ENCODE data around the gene MS4A6E. TPM values are rescaled to one million over a fixed set of nuclear protein-coding genes. Genes with fewer than 3 reads are reported as not detected.
A peak's percentile ranks its signal among the peaks of the same experiment; 100 is the strongest.

MS4A6E gene
- total RNA-seq, 4 donors from 2014 or later, result not detected

DNA sequence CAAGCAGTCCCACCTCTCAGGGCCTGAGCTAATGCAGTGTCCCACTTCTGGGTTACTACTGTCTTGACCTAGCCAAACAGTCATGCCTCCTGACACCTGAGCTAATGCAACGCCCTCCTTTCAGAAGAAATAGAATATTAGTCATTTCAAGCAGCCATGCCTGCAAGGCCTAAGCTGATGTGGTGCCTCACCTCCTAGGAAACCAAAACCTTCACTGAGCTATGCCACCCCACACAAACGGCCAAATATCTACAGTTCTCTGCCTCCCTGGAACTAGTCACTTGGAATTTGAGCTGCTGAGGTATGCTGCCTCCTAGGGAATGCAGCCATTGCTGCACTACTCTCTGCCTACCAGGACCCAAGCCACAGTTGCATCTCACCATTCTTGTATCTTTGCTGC, 8.3 kb upstream of the MS4A6E start:
- TF ChIP-seq POLR2A (IDR thresholded peaks at IDR 0.05), result no peak
- no peak for TF ChIP-seq EP300 (IDR thresholded peaks at IDR 0.05)
- TF ChIP-seq, protein P1, sequence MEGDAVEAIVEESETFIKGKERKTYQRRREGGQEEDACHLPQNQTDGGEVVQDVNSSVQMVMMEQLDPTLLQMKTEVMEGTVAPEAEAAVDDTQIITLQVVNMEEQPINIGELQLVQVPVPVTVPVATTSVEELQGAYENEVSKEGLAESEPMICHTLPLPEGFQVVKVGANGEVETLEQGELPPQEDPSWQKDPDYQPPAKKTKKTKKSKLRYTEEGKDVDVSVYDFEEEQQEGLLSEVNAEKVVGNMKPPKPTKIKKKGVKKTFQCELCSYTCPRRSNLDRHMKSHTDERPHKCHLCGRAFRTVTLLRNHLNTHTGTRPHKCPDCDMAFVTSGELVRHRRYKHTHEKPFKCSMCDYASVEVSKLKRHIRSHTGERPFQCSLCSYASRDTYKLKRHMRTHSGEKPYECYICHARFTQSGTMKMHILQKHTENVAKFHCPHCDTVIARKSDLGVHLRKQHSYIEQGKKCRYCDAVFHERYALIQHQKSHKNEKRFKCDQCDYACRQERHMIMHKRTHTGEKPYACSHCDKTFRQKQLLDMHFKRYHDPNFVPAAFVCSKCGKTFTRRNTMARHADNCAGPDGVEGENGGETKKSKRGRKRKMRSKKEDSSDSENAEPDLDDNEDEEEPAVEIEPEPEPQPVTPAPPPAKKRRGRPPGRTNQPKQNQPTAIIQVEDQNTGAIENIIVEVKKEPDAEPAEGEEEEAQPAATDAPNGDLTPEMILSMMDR (IDR thresholded peaks at IDR 0.05), result no peak
- no peak for TF ChIP-seq POLR2AphosphoS5 (IDR thresholded peaks at IDR 0.05)
- no peak overlapping the region for H3K27ac ChIP-seq
- no peaks in the 10 kb centered on the region for H3K4me1 ChIP-seq
- no peaks in the 10 kb centered on the region for H3K9me3 ChIP-seq
- DNase-seq (ENCODE audit: low spot score in 2 of 2), result no peak
- 80% methylated on average over 1 of the region's 2 CpGs for WGBS
- no peak overlapping the region for H3K4me3 ChIP-seq
- H3K27me3 ChIP-seq, result no peaks in the 10 kb centered on the region
- no peaks in the 10 kb centered on the region for H3K36me3 ChIP-seq

DNA sequence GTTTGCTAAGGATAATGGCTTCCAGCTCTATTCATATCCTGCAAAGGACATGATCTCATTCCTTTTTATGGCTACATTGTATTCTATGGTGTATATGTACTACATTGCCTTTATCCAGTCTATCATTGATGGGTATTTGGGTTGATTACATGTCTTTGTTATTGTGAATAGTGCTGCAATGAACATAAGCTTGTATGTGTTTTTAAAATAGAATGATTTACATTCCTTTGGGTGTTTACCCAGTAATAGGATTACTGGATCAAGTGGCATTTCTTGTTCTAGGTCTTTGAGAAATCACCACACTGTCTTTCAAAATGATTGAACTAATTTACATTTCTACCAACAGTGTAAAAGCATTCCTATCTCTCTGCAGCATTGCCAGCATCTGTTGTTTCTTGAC, 6.0 kb upstream of the MS4A6E start:
- no peaks in the 10 kb centered on the region for H3K4me1 ChIP-seq
- no peaks in the 10 kb centered on the region for H3K36me3 ChIP-seq
- no peak overlapping the region for H3K4me3 ChIP-seq
- DNase-seq (ENCODE audit: low spot score in 2 of 2), result no peak
- no peak overlapping the region for H3K27ac ChIP-seq
- H3K27me3 ChIP-seq, result no peaks in the 10 kb centered on the region
- peaks cover 1% of the 10 kb centered on the region for H3K9me3 ChIP-seq
- TF ChIP-seq EP300 (IDR thresholded peaks at IDR 0.05), result no peak
- TF ChIP-seq, protein P1 (IDR thresholded peaks at IDR 0.05), result no peak
- no peak for TF ChIP-seq POLR2A (IDR thresholded peaks at IDR 0.05)
- TF ChIP-seq POLR2AphosphoS5 (IDR thresholded peaks at IDR 0.05), result no peak

DNA sequence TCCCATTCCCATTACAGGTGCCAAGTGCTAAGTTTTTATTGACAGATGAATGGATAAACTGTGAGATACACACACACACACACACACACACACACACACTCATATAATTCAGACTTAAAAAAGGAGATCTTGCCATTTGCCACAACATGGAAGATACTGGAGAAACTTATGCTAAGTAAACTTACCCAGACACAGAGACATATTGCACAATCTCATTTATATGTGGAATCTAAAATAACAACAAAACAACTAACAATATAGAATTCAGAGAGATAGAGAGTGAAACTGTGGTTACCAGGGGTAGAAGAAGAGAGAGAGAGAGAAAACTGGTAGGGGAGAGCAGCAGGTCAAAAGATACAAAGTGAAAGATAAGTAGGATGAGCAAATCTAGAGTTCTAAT, 1.4 kb downstream of the MS4A6E start:
- Histone ChIP-seq H3K27ac (no peak overlapping the region), H3K27me3 (no peaks in the 10 kb centered on the region), H3K4me1 (no peaks in the 10 kb centered on the region), H3K4me3 (no peak overlapping the region), H3K36me3 (no peaks in the 10 kb centered on the region), H3K9me3 (peaks cover 15% of the 10 kb centered on the region)
- TF ChIP-seq, protein P1 (IDR thresholded peaks at IDR 0.05), result no peak
- TF ChIP-seq EP300 (IDR thresholded peaks at IDR 0.05), result no peak
- TF ChIP-seq POLR2A (IDR thresholded peaks at IDR 0.05), result no peak
- no peak for TF ChIP-seq POLR2AphosphoS5 (IDR thresholded peaks at IDR 0.05)
- no peak for DNase-seq (ENCODE audit: low spot score in 2 of 2)

DNA sequence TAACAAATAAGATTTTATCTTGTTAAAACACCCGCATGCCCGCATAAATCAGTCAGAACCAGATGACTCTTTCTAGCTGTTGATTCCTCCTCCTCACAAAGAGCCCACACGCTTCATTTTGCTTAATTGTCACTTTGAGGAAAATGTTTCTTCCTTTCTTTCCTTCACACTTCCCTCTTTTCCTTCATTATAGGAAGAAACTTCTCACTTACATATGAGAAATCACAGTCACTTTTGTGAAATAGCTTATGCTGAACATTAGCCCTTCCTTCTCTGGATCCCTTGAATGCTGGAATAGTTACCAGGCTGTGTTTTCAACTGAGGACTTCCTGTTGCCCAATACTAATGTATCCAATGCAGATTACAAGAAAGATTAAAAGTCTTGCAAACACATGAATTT, 5.8 kb downstream of the MS4A6E start:
- DNase-seq (ENCODE audit: low spot score in 2 of 2), result no peak
- peaks cover 4% of the 10 kb centered on the region for H3K9me3 ChIP-seq
- no peaks in the 10 kb centered on the region for H3K4me1 ChIP-seq
- WGBS, result 42% methylated on average over 3 of the region's 3 CpGs
- no peaks in the 10 kb centered on the region for H3K36me3 ChIP-seq
- no peak overlapping the region for H3K27ac ChIP-seq
- H3K4me3 ChIP-seq, result no peak overlapping the region
- no peaks in the 10 kb centered on the region for H3K27me3 ChIP-seq
- TF ChIP-seq, protein P1 (IDR thresholded peaks at IDR 0.05), result no peak
- TF ChIP-seq POLR2A (IDR thresholded peaks at IDR 0.05) (no peak), POLR2AphosphoS5 (IDR thresholded peaks at IDR 0.05) (no peak), EP300 (IDR thresholded peaks at IDR 0.05) (no peak)

DNA sequence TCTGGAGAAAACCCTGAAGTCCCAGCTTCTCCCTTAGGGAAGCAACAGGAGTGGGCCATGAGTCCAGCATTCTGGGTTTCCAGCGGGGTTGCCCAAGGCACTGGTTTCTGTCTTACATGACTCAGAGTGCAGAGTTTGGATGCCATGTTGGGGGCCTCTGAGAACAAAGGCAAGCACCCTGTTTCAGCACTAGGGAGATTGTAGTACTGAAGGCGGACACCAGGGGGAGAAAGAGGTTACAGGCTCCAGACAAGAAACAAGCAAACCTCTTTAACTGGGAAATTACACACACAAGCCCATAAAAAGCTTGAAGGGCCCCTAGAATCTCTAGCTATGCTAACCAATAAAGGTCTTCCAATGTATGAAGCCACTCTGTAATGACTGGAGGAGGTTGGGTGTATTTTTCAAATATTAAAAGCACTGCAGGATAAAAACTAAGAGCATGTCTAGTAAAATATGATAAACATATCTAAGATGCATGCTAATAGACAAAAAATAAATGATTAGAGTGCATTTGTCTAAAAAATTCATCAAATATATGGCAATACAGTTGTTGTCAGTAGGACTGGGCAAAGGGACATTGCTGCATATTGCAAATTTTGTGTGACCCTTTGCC, 7.1 kb downstream of the MS4A6E start:
- Histone ChIP-seq H3K27me3 (no peaks in the 10 kb centered on the region), H3K4me3 (no peak overlapping the region), H3K4me1 (no peaks in the 10 kb centered on the region), H3K36me3 (no peaks in the 10 kb centered on the region), H3K9me3 (peaks cover 4% of the 10 kb centered on the region), H3K27ac (no peak overlapping the region)
- TF ChIP-seq POLR2A (IDR thresholded peaks at IDR 0.05), result no peak
- TF ChIP-seq, protein P1 (IDR thresholded peaks at IDR 0.05), result peak; percentile 24 to 68
- WGBS, result 24% methylated on average over 2 of the region's 2 CpGs
- peak in 1 of 2 donors; percentile 63 for DNase-seq (ENCODE audit: low spot score in 2 of 2)

Measured in suprapubic skin (tissue), 4 donors.